GM10847 (cell line): ENCODE results near the gene KCNAB3.

Experiments used
- POLR2A ChIP-seq: IDR thresholded peaks from 2 replicates; pipeline ENCODE4 v1.6.1; 2011; ENCODE audit not compliant: insufficient read length; ENCODE audit errors: extremely low read depth

Gene KCNAB3

DNA sequence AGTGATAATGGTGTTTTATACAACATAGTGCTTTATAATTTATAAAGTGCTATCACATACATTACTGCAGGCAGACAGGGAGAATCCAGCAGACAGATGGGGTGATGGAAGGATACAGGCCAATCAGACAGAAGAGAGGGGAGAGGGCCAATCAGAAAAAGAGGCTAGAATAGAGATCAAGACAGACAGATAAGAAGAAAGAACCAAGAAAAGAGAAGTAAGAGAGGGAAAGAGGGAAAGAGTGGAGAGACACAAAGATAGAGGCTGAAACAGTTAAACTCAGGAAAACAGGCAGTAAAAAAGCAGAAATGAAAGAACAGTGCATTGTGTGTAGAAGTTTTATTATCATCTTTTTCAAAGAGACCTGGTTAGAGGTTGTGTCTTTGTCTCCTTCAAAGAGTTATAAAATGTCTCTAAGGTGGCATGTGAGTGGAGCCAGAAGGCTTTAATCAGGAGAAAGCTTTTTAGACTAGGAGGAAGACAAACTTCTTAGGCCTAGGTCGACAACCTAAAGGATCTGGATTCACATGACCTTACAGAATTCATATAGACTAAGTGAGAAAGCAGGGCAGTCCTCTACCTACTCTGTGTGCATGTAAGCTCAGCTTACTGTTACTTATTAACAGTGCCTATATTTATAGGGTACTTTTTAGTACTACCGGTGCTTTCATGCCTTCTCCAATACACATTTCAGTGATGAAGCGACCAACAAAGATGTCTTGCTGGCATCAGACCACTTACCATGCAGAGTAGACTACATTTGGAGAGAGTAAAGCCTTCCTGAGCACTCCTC is 49.4 kb downstream of the KCNAB3 start:
- TF ChIP-seq POLR2A, result no peak

DNA sequence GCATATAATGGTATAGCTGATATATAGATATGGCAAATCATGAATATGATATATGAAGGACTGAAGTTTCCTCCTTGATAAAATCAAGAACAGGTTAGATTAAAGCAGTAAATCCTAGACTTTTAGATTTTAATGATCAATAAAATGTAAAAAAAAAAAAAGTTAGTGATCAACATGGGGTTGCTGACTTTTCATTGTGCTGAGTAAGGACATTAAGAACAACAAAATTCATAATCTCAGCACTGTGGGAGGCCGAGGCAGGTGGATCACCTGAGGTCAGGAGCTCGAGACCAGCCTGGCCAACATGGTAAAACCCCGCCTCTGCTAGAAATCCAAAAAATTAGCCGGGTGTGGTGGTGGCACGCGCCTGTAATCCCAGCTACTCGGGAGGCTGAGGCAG is 51.4 kb downstream of the KCNAB3 start:
- no peak for TF ChIP-seq POLR2A

DNA sequence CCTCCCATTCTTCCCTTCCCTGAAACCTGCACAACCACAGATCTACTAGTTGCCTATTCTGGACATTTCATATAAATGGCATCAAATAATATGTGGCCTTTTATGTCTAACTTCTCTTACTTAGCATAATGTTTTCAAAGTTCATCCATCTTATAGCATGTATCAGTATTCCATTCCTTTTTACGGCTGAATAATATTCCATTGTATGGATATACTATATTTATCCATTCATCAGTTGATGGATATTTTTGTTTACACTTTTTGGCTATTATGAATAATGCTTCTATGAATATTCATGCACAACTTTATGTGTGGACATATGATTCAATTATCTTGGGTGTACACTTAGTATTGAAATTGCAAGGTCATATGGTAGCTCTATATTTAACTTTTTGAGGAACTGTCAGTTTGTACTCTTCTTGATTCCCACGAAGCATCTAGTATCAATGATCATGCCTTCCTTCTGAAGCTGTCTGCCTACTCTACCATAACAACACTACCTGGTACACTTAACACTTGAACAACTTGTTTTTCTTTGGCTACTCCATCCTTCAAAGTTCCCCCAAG is 53.8 kb downstream of the KCNAB3 start:
- TF ChIP-seq POLR2A, result no peak

DNA sequence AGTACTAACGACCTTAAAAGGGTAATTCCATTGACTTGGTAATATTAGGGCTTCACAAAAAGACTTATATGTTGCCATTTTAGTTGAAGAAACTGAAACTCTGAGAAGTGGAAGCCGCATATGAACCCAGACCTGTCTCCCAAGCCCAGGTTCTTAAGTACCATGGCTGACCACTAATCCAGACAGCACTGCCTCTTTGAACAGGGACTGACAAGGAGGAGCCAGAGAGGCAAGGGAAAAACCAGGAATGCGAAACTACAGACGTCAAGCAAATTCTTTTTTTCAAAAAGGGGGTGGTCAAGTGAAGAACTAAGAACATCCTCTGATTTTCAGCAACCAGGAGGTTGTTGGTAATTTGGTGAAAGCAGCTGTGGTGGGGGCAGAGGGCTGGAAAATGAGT is 56.6 kb downstream of the KCNAB3 start:
- TF ChIP-seq POLR2A, result no peak
